ENCODE data around the gene PRKN. TPM values are rescaled to one million over a fixed set of nuclear protein-coding genes. Genes with fewer than 3 reads are reported as not detected.

Gene PRKN
- total RNA-seq, 1 experiment from 2014 or later: 2.0 TPM

- Histone ChIP-seq H3T11ph (ENCODE audit: low read length) (no peak overlapping the region), H3K23ac (ENCODE audit: insufficient read length, low read depth, low read length) (no peak overlapping the region), H3K27ac (ENCODE audit: insufficient read length, low read depth, low read length) (no peak overlapping the region), H3K79me2 (ENCODE audit: insufficient read depth, low read length) (no peaks in the 10 kb centered on the region), H3K23me2 (ENCODE audit: insufficient read length, low read depth, low read length, poor library complexity, severe bottlenecking) (no peaks in the 10 kb centered on the region), H4K20me1 (ENCODE audit: control insufficient read depth, insufficient read depth, insufficient read length) (no peaks in the 10 kb centered on the region), H3K79me1 (ENCODE audit: insufficient read depth, low read depth, low read length, poor library complexity, severe bottlenecking) (no peaks in the 10 kb centered on the region), H3K27me3 (ENCODE audit: insufficient read depth, low read length) (no peaks in the 10 kb centered on the region), H2BK12ac (ENCODE audit: insufficient read length, low read depth, low read length) (no peak overlapping the region), H2BK120ac (ENCODE audit: low read depth, low read length, poor library complexity, severe bottlenecking) (no peak overlapping the region), H3K14ac (ENCODE audit: insufficient read depth, low read length) (no peak overlapping the region), H2BK15ac (ENCODE audit: low read depth, low read length) (no peak overlapping the region), H3K56ac (ENCODE audit: insufficient read length, low read depth, low read length) (no peak overlapping the region), H3K4me2 (ENCODE audit: insufficient read depth, insufficient read length, low read length) (no peak overlapping the region), H2AFZ (ENCODE audit: low read length) (no peak overlapping the region), H2BK5ac (ENCODE audit: insufficient read length, low read length) (no peak overlapping the region), H3K4me1 (ENCODE audit: insufficient read depth, low read length) (no peaks in the 10 kb centered on the region), H3K9ac (ENCODE audit: extremely low read depth, insufficient read length, low read length) (no peak overlapping the region), H2AK5ac (ENCODE audit: insufficient read length, low read length) (no peak overlapping the region), H2BK20ac (ENCODE audit: low read depth, low read length, poor library complexity, severe bottlenecking) (no peak overlapping the region), H3K9me3 (ENCODE audit: control insufficient read depth, low read depth, low read length) (no peaks in the 10 kb centered on the region), H4K8ac (replicated peaks; ENCODE audit: insufficient read length, low read depth, low read length) (no peak overlapping the region), H4K91ac (ENCODE audit: insufficient read length, low read depth, low read length) (no peak overlapping the region), H4K5ac (ENCODE audit: insufficient read length, low read depth, low read length) (no peak overlapping the region), H3K4ac (ENCODE audit: low read depth, low read length) (no peak overlapping the region), H3K18ac (ENCODE audit: insufficient read length, low read depth, low read length) (no peak overlapping the region)
- no peak for DNase-seq
- Mint-ChIP-seq H3K4me3 (no peak overlapping the region), H3K27me3 (ENCODE audit: low read depth) (peaks cover 4% of the 10 kb centered on the region), H3K36me3 (ENCODE audit: insufficient read depth in 1 of 3, low read depth in 3 of 3) (no peaks in the 10 kb centered on the region), H3K4me1 (peaks cover 8 to 12% of the 10 kb centered on the region in 2 experiments; a peak in 2 of 4 replicates), H3K27ac (no peak overlapping the region), H3K9me3 (no peaks in the 10 kb centered on the region)
- no CpG with 5 or more reads among the region's 2 CpGs for WGBS (ENCODE audit: extremely low coverage, insufficient read length, low lambda C conversion rate)
- no peak for TF ChIP-seq CTCF (conservative IDR thresholded peaks at IDR 0.05)
These were observed 842.8 kb downstream of the PRKN start for GRCh38 chr6:161884782-161885181.
